ENCODE results near the gene MINK1.

DNA sequence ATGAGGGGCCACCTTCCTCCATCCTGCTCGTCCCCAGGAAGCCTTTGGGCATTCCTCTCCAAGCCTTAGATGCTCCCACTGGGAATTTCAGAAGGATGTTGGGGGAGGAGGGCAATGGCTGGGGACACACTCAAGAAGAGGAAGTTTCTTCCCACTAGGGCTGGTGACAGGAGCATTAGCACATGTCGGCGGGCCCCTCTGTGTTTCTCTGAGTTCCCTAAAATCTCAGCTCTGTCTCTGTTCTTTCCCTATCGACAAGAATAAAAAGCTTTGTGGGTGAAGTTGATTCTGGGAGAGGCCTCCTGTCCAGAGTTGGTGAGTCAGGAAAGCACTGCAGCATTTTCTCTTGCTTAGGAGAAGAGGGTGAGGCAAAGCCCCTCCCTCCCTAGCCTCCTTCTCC, 46.5 kb downstream of the MINK1 start:
- TF ChIP-seq PATZ1 (tag by site-specific recombination; IDR thresholded peaks at IDR 0.05), result no peak
- TF ChIP-seq, protein P1, sequence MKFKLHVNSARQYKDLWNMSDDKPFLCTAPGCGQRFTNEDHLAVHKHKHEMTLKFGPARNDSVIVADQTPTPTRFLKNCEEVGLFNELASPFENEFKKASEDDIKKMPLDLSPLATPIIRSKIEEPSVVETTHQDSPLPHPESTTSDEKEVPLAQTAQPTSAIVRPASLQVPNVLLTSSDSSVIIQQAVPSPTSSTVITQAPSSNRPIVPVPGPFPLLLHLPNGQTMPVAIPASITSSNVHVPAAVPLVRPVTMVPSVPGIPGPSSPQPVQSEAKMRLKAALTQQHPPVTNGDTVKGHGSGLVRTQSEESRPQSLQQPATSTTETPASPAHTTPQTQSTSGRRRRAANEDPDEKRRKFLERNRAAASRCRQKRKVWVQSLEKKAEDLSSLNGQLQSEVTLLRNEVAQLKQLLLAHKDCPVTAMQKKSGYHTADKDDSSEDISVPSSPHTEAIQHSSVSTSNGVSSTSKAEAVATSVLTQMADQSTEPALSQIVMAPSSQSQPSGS (tag by site-specific recombination; IDR thresholded peaks at IDR 0.05; ENCODE audit: low read depth), result no peak
- TF ChIP-seq ZNF626 (tag by site-specific recombination; IDR thresholded peaks at IDR 0.05), result no peak
- no peak for TF ChIP-seq KLF9 (tag by site-specific recombination; IDR thresholded peaks at IDR 0.05; ENCODE audit: low read depth)
- TF ChIP-seq, protein P2, sequence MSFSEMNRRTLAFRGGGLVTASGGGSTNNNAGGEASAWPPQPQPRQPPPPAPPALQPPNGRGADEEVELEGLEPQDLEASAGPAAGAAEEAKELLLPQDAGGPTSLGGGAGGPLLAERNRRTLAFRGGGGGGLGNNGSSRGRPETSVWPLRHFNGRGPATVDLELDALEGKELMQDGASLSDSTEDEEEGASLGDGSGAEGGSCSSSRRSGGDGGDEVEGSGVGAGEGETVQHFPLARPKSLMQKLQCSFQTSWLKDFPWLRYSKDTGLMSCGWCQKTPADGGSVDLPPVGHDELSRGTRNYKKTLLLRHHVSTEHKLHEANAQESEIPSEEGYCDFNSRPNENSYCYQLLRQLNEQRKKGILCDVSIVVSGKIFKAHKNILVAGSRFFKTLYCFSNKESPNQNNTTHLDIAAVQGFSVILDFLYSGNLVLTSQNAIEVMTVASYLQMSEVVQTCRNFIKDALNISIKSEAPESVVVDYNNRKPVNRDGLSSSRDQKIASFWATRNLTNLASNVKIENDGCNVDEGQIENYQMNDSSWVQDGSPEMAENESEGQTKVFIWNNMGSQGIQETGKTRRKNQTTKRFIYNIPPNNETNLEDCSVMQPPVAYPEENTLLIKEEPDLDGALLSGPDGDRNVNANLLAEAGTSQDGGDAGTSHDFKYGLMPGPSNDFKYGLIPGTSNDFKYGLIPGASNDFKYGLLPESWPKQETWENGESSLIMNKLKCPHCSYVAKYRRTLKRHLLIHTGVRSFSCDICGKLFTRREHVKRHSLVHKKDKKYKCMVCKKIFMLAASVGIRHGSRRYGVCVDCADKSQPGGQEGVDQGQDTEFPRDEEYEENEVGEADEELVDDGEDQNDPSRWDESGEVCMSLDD (tag by site-specific recombination; IDR thresholded peaks at IDR 0.05), result no peak
- TF ChIP-seq ZNF513 (tag by site-specific recombination; IDR thresholded peaks at IDR 0.05), result no peak
- TF ChIP-seq ZNF510 (tag by site-specific recombination; IDR thresholded peaks at IDR 0.05; ENCODE audit: insufficient replicate concordance), result no peak
- TF ChIP-seq, protein P3, sequence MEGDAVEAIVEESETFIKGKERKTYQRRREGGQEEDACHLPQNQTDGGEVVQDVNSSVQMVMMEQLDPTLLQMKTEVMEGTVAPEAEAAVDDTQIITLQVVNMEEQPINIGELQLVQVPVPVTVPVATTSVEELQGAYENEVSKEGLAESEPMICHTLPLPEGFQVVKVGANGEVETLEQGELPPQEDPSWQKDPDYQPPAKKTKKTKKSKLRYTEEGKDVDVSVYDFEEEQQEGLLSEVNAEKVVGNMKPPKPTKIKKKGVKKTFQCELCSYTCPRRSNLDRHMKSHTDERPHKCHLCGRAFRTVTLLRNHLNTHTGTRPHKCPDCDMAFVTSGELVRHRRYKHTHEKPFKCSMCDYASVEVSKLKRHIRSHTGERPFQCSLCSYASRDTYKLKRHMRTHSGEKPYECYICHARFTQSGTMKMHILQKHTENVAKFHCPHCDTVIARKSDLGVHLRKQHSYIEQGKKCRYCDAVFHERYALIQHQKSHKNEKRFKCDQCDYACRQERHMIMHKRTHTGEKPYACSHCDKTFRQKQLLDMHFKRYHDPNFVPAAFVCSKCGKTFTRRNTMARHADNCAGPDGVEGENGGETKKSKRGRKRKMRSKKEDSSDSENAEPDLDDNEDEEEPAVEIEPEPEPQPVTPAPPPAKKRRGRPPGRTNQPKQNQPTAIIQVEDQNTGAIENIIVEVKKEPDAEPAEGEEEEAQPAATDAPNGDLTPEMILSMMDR (tag by site-specific recombination; IDR thresholded peaks at IDR 0.05), result no peak
- TF ChIP-seq ZNF274 (IDR thresholded peaks at IDR 0.05; ENCODE audit: low read length), result no peak
- no peak for TF ChIP-seq ZNF274 (tag by site-specific recombination; IDR thresholded peaks at IDR 0.05; ENCODE audit: borderline replicate concordance)
- TF ChIP-seq ZNF221 (tag by site-specific recombination; IDR thresholded peaks at IDR 0.05; ENCODE audit: borderline replicate concordance), result no peak
- TF ChIP-seq ZNF174 (tag by site-specific recombination; IDR thresholded peaks at IDR 0.05), result no peak
- no peak for TF ChIP-seq ZNF560 (tag by site-specific recombination; IDR thresholded peaks at IDR 0.05; ENCODE audit: borderline replicate concordance)
- TF ChIP-seq ZFP37 (tag by site-specific recombination; IDR thresholded peaks at IDR 0.05), result no peak
